ENCODE results near the gene PPP1R9A.

PPP1R9A gene

DNA sequence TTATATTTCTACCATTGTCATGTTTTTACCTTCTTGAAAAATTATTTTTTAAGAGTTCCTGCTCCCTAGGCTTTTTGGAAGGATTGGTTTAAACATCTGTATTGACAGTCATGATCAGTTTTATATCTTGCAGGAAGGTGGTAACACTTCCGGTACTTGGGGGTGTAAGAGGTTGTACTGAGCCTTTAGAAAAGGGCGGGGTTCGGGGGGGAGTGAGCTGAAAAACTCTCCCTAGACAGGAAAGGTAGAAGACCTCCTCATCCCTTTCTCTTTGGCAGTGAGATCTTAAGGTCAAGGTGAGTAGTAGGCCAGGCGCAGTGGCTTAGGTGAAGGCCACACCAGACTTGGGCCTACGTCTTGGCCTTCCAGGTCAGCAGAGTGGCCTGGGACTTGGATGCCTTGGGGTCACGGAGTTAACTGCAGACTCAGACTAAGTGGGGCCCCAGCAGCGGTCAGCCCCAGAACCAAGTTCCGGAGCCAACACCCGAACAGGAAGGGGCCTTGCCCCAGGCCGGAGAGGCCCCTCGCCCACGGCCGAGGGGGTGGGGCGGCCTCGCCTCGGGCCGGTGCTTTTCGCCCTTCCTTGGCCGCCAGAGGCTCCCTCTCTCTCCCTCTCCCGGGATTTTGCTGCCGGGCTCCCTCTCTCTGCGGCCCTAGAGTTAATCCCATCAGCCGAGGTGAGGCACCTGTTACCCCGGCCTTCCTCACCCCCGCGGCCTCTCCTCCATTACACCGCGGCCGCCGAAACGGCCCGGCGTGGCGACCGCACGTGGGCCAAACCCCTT is at the start of gene PPP1R9A:
Gene PPP1R9A (plus strand): TSS at position 569 of the 785 bp plus-strand sequence. CDS start 2,520 bp downstream, outside the sequence.
- DNase-seq: peak; percentile 23

- DNase-seq: no peak
These were observed 36.3 kb upstream of the PPP1R9A start for GRCh38 chr7:94871132-94871531.

GRCh38 chr7:94873239-94873638 is 34.2 kb upstream of the PPP1R9A start:
- DNase-seq: no peak

GRCh38 chr7:94874036-94874785 is 33.2 kb upstream of the PPP1R9A start:
- DNase-seq: peak; percentile 36

- DNase-seq: no peak
These were observed 32.2 kb upstream of the PPP1R9A start for GRCh38 chr7:94875201-94875600.

GRCh38 chr7:94877731-94878670 is 29.4 kb upstream of the PPP1R9A start:
- no peak for DNase-seq

DNA sequence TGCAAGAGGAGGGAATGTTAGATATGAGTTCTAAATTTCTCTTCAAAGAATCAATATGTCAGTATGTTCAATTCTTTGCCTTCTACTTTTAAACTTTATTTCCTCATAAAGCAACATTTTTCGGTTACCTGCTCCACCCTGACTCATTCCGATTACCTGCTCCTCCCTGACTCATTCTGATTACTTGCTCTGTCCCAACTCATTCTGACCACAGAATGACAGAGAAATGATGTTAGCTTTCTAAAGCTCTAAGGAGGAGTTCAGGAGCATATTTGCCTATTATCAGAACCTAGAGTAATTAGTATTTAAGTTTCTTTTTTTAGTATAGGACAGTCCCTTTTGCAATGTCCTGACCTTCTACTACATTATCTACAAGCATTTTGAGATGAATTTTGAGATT is 24.5 kb upstream of the PPP1R9A start:
- DNase-seq: no peak

DNA sequence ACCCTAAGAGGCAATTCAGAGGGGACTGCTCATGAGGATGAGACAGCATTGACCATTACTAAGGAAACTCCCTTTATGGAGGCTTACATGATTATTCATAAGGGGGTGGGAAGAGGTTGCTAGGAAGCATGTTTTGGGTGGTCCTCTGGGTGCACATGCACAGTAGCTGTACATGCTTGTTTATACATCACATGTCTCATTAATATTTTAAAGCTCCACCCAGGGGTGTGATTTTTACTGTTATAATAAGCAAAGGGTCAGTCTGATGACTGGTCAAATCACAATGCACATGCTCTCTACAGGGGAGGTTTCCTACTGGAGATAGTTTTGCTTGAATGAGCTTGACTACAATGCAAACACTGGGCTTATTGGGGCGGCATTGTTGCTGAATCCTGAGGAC is 23.8 kb upstream of the PPP1R9A start:
- no peak for DNase-seq

DNA sequence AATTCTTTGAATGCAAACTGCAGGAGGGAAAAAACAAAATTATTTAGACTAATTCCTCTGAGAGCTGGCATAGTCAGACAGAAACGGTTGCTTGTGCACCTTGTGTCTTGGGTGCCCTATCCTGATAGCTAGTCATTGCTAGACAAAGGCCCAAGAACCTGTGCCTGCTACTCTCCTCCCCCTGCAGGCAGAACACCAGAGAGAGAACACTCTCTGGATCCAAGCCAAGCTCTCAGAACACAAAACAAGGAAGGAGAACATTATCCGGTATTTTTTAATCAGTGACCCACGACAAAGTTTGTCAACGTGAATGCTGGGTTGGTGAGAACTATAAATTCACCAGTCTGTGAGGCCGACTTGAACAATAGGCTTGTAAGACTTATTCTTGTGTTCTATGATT is 18.8 kb upstream of the PPP1R9A start:
- DNase-seq: no peak

- DNase-seq: no peak
These were observed 18.3 kb upstream of the PPP1R9A start for GRCh38 chr7:94888995-94889523.

DNA sequence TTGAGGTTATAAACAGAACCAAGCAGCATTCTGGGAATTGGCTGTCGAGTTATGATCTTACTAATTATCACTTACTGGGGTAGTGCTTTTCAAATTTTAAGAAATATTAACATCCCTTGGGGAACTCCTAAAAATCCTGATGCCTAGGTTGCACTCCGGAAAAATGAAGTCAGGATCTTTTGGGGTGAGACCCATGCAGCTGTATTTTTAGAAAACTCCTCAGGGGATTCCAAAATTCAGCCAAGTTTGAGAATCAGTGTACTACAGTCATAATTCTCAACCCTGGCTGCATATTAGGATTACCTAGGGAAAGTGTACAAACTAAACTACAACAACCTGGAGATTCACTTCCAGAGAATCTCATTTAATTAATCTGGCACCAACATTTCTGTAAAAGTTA is 17.2 kb upstream of the PPP1R9A start:
- no peak for DNase-seq

- no peak for DNase-seq
These were observed 13.7 kb upstream of the PPP1R9A start for GRCh38 chr7:94893661-94894060.

- DNase-seq: peak; percentile 11
These were observed 9.9 kb upstream of the PPP1R9A start for GRCh38 chr7:94897541-94897940.

GRCh38 chr7:94898340-94898739 is 9.1 kb upstream of the PPP1R9A start:
- DNase-seq: no peak

DNA sequence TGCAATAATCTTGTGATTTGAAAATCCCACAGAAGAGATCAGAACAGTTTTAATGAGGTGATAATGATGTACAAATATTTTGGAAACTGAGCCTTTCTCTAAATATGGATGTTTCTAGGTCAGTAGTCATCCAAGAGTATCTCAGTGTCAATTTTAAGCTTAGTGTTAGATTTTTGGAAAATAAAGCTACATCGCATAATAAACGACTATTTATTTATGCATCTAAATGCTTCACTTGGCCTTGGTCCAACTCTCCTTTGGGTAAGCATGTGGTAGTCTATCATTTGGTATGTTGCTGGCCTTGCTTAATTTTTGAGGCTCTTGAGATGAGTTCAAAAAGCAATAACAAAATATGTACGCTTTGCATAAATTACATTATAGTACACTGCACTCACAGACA is 5.4 kb upstream of the PPP1R9A start:
- no peak for DNase-seq

GRCh38 chr7:94903971-94904370 is 3.4 kb upstream of the PPP1R9A start:
- DNase-seq: no peak

GRCh38 chr7:94904982-94905381 is 2.4 kb upstream of the PPP1R9A start:
- DNase-seq: no peak

DNA sequence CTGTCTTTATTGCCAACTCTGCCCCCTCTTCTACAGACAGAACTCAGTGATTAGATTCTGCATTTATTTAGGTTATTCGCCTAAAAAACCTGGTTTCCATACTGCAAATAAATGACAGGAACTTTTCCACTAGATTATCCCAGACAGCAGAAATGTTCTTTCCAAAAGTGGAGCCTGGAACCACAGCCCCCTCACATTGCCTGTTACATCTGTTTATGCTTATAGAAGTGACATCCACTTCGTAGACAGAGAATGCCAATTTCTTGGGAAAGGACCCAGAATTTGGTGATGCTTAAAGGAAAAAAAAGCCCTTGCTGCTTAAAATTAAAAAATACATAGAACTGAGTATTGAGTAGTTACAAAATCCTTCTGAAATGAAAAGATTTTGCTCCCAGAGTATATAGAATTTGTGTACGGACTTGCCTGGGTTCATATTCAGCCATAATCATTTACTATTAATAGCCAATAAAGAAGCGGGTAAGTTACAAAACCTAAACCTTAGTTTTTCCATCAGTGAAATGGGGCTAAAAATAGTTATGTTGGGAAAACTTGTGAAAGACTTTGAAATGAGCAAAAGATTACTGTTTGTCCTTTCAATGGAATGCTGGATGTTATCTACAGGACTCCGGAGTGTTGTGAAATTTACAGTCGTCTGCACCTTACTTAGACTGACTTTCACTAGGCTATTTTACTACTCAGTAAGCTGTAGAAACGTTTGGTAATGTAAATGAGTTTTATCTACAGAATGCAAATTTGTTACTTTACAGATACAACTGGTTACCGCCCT is 1.1 kb upstream of the PPP1R9A start:
- DNase-seq: no peak

DNA sequence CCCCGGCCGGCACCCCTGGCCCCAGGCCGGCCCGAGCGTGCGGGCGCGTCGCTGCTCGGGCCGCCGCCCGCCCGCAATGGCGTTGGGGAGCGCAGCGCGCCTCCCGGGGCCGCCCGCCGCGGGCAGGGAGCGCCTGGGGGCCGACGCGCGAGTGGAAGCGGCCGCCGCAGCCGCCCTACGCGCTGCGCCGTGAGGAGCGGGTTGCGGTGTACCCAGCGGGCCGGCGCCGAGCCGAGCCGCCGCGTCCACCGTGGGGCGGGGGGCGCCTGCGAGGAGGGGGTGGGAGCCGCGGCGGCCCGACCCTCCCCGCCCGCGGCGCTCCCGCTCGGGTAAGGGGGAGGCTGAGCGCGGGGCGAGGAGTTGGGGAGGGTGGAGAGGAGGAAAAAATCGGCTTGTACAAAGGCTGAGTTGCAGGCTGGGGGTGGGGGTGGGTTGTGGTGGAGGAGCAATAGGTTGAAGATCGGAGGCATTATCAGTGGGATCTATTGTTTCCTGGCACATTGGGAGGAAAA is 473 bp downstream of the PPP1R9A start:
- DNase-seq: peak; percentile 15

GRCh38 chr7:94908323-94909178 is 1.2 kb downstream of the PPP1R9A start:
- DNase-seq: no peak

DNA sequence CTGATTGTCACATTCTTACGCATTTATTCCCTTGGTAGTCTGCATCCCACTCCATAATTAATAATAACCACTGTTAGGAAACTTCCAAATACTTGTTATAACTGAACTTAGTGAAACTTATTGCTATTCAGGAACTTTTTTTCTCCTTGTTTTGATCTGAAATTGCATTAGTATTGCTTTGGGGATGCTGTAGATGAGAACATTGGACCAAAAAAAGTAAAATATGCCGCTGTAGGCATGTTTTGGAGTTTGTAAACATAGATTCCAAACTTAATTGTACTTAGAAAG is 1.7 kb downstream of the PPP1R9A start:
- no peak for DNase-seq
